ENCODE data around the gene KIAA0513.

DNA sequence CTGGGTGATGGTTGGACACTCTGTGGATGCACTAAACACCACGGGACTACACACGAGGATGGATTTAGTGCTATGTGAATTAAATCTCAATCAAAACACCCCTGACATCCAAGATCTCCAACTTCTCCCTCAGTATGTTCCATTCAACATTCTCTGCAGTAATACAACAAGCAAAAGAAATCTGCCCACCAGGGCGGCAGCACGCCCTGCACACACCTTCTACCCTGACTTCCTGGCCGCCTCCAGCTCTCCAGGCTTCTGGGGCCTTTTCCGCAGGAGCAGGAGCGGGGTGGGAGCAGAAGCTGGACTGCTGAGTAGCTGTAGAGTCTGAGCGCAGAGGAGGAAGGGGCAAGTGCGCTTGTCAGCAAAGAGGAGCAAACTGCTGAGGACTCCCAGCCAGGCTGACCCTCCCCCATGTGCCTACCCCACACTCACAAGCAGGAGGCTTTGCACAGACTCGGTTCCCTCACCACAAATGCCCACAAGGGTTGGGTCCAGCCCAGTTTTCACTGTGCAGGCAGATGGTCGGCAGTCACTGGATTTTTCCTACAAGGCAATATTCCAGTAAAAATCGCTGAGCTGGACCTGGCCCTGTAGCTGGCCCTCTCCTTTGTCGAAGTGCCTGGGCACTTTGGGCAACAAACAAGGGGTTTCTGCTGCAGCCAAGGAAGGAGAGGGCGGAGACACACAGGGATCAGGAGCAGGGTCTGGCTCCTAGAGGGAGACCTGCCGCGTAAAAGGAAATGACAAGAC lies 39.1 kb upstream of the KIAA0513 start:
- TF ChIP-seq EZH2phosphoT487 (conservative IDR thresholded peaks at IDR 0.05; ENCODE audit: low read length): no peak
- TF ChIP-seq, protein P1, sequence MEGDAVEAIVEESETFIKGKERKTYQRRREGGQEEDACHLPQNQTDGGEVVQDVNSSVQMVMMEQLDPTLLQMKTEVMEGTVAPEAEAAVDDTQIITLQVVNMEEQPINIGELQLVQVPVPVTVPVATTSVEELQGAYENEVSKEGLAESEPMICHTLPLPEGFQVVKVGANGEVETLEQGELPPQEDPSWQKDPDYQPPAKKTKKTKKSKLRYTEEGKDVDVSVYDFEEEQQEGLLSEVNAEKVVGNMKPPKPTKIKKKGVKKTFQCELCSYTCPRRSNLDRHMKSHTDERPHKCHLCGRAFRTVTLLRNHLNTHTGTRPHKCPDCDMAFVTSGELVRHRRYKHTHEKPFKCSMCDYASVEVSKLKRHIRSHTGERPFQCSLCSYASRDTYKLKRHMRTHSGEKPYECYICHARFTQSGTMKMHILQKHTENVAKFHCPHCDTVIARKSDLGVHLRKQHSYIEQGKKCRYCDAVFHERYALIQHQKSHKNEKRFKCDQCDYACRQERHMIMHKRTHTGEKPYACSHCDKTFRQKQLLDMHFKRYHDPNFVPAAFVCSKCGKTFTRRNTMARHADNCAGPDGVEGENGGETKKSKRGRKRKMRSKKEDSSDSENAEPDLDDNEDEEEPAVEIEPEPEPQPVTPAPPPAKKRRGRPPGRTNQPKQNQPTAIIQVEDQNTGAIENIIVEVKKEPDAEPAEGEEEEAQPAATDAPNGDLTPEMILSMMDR (IDR thresholded peaks at IDR 0.05; ENCODE audit: insufficient read depth, low read length, poor library complexity, severe bottlenecking): no peak
